ENCODE data around the gene PCNX2. TPM values are rescaled to one million over a fixed set of nuclear protein-coding genes. Genes with fewer than 3 reads are reported as not detected.

PCNX2 gene
- total and polyA plus RNA-seq, 2 donors (not counting 3 experiments of a cell fraction or from before 2014, with no cell fraction given) = 6.6 to 11.0 TPM

GRCh38 chr1:233138788-233139585 is 156.5 kb downstream of the PCNX2 start:
- CTCF ChIA-PET = no interaction called here
- TF ChIP-seq GATA2 (IDR thresholded peaks at IDR 0.05; ENCODE audit: insufficient read depth, insufficient read length, low read depth, low read length) = no peak
- no peak for TF ChIP-seq MYC (IDR thresholded peaks at IDR 0.05; ENCODE audit: low read depth, low read length)
- no peak for TF ChIP-seq MAX (IDR thresholded peaks at IDR 0.05; ENCODE audit: insufficient read depth, insufficient read length)
- no peak for TF ChIP-seq POLR2A (IDR thresholded peaks at IDR 0.05; ENCODE audit: low read depth, low read length)
- TF ChIP-seq CTCF (IDR thresholded peaks at IDR 0.05; ENCODE audit: extremely low read depth in 1 of 2, insufficient read depth in 1 of 2, low read depth in 1 of 2, low read length in 2 of 2) = no peak
- TF ChIP-seq FOS (IDR thresholded peaks at IDR 0.05; ENCODE audit: borderline replicate concordance, insufficient read depth, low read length) = no peak
- no peak for TF ChIP-seq JUN (IDR thresholded peaks at IDR 0.05; ENCODE audit: borderline replicate concordance, insufficient read depth, insufficient read length, low read depth)
- no peak for TF ChIP-seq POLR2AphosphoS5 (IDR thresholded peaks at IDR 0.05; ENCODE audit: insufficient read depth, low read depth, low read length)
- no peak for TF ChIP-seq EZH2 (IDR thresholded peaks at IDR 0.05; ENCODE audit: borderline replicate concordance, low read depth, low read length, severe bottlenecking)
- Histone ChIP-seq H2AFZ (ENCODE audit: low read depth, low read length) (no peak overlapping the region), H3K27me3 (ENCODE audit: control insufficient read depth in 2 of 2, insufficient read depth in 2 of 2, low read length in 2 of 2) (no peaks in the 10 kb centered on the region), H3K9me1 (replicated peaks; ENCODE audit: control insufficient read depth, extremely low read depth, insufficient read depth, low read length) (no peaks in the 10 kb centered on the region), H3K4me3 (replicated peaks in 1 of 3; ENCODE audit: insufficient read depth in 1 of 3, low read depth in 1 of 3, low read length in 3 of 3) (no peak overlapping the region), H3K36me3 (ENCODE audit: control insufficient read depth in 2 of 2, extremely low read depth in 1 of 2, insufficient read depth in 2 of 2, low read length in 2 of 2) (no peaks in the 10 kb centered on the region), H3K4me1 (ENCODE audit: control insufficient read depth, extremely low read depth, insufficient read depth, low read length) (no peaks in the 10 kb centered on the region), H3K79me2 (ENCODE audit: control insufficient read depth, insufficient read depth, low read length) (no peaks in the 10 kb centered on the region), H3K9me3 (replicated peaks; ENCODE audit: control insufficient read depth, insufficient read depth, low read length) (no peaks in the 10 kb centered on the region), H4K20me1 (replicated peaks; ENCODE audit: control insufficient read depth, extremely low read depth, insufficient read depth, low read length) (no peaks in the 10 kb centered on the region), H3K4me2 (ENCODE audit: insufficient read depth, low read length) (no peak overlapping the region), H3K27ac (ENCODE audit: insufficient read depth, low read depth, low read length) (no peak overlapping the region), H3K9ac (replicated peaks; ENCODE audit: extremely low read depth, insufficient read depth, low read length) (no peak overlapping the region)
- intact Hi-C loops (cut with micrococcal nuclease) (no loop called here), dilution Hi-C loops (cut with MboI; ENCODE audit: extremely low pct_ligation_motif_present, low sequenced_read_pairs) (no loop called here)
- DNase-seq (ENCODE audit: low read depth, low spot score) (no peak), FAIRE-seq (no peak)
- BruUV-seq (replicated peaks) = no TSS peak
- POLR2A ChIA-PET = no interaction called here
